Smooth muscle cell (in vitro differentiated cells): Measurements from ENCODE around the gene RAI2. TPM values are rescaled to one million over a fixed set of nuclear protein-coding genes. Genes with fewer than 3 reads are reported as not detected.

Source experiments
- DNase-seq: peaks from one replicate; lab custom pipeline; 2025; ENCODE audit not compliant: unreplicated experiment; lab: John Stamatoyannopoulos, UW
- H2AFZ ChIP-seq: fragments of 200-600 bp; sonication (generic); 2 replicates; pipeline ENCODE4 v1.6.0; 2016; ENCODE audit warnings: antibody characterized with exemption, low read depth, mild to moderate bottlenecking
- H3F3A ChIP-seq: fragments of 200-600 bp; sonication (generic); 2 replicates; pipeline ENCODE4 v1.6.0; 2017; ENCODE audit warnings: antibody characterized with exemption, low read depth
- H3K27ac ChIP-seq: fragments of 200-600 bp; sonication (generic); 2 replicates; pipeline ENCODE4 v1.5.1; 2016; ENCODE audit warnings: low read depth, mild to moderate bottlenecking
- H3K27me3 ChIP-seq: fragments of 200-600 bp; sonication (generic); 2 replicates; pipeline ENCODE4 v1.6.1; 2016; ENCODE audit warnings: low read depth, mild to moderate bottlenecking
- H3K36me3 ChIP-seq: fragments of 200-600 bp; sonication (generic); 2 replicates; pipeline ENCODE4 v1.5.1; 2016; ENCODE audit warnings: low read depth
- H3K4me1 ChIP-seq: fragments of 200-600 bp; sonication (generic); 2 replicates; pipeline ENCODE4 v1.5.1; 2016; ENCODE audit warnings: low read depth
- H3K4me2 ChIP-seq: fragments of 200-600 bp; sonication (generic); 2 replicates; pipeline ENCODE4 v1.6.0; 2016; ENCODE audit warnings: mild to moderate bottlenecking
- H3K4me3 ChIP-seq: fragments of 200-600 bp; sonication (generic); 2 replicates; pipeline ENCODE4 v1.5.1; 2016; ENCODE audit warnings: mild to moderate bottlenecking
- H3K79me2 ChIP-seq: fragments of 200-600 bp; sonication (generic); 2 replicates; pipeline ENCODE4 v1.6.0; 2016; ENCODE audit warnings: low read depth, mild to moderate bottlenecking
- H3K9ac ChIP-seq: fragments of 200-600 bp; sonication (generic); 2 replicates; pipeline ENCODE4 v1.6.0; 2016; ENCODE audit warnings: low read depth
- H3K9me3 ChIP-seq: fragments of 200-600 bp; sonication (generic); replicated peaks from 2 replicates; pipeline ENCODE4 v1.5.1; 2016; ENCODE audit warnings: low read depth
- H4K20me1 ChIP-seq: fragments of 200-600 bp; sonication (generic); 2 replicates; pipeline ENCODE4 v1.6.0; 2016; ENCODE audit warnings: low read depth
- CTCF ChIP-seq: fragments of 200-600 bp; sonication (generic); IDR thresholded peaks from 2 replicates; pipeline ENCODE4 v1.5.1; 2017; ENCODE audit warnings: borderline replicate concordance, mild to moderate bottlenecking, antibody characterized with exemption; ENCODE audit not compliant: insufficient read depth, poor library complexity, severe bottlenecking
- WGBS: methylation state at CpG from one replicate; pipeline ENCODE4 v1.1.7; 2016; ENCODE audit warnings: low lambda C conversion rate; 5-methylcytosine and 5-hydroxymethylcytosine counted together
- polyA plus RNA-seq: library from polyadenylated mRNA; unstranded; fragments of >200 nt; fragmentation: Nextera tagmentation; extraction: Ambion mirVana; gene quantifications from 2 replicates; pipeline ENCODE4 v1.2.1, GENCODE V29; 2016
- total RNA-seq: library from RNA; depleted of rRNA; stranded (reverse); fragments of >200 nt; gene quantifications from 2 replicates; pipeline ENCODE4 v1.2.3, GENCODE V29; 2014

RAI2 gene
- total and polyA plus RNA-seq, 2 experiments from 2014 or later, result 0.72 TPM; not detected in 1

GRCh38 chrX:17759990-17760389 lies 101.1 kb downstream of the RAI2 start:
- no peak overlapping the region for H3K4me3 ChIP-seq
- no peak overlapping the region for H2AFZ ChIP-seq
- H3K4me2 ChIP-seq, result no peak overlapping the region
- no peaks in the 10 kb centered on the region for H3K4me1 ChIP-seq
- TF ChIP-seq CTCF, result no peak
- H3K27ac ChIP-seq, result no peak overlapping the region
- 79% methylated on average over 1 of the region's 1 CpG for WGBS
- DNase-seq, result no peak
- no peaks in the 10 kb centered on the region for H3K9me3 ChIP-seq
- H3K9ac ChIP-seq, result no peak overlapping the region
- no peaks in the 10 kb centered on the region for H4K20me1 ChIP-seq
- no peaks in the 10 kb centered on the region for H3K36me3 ChIP-seq
- H3F3A ChIP-seq, result no peaks in the 10 kb centered on the region
- H3K79me2 ChIP-seq, result no peaks in the 10 kb centered on the region
- H3K27me3 ChIP-seq, result no peaks in the 10 kb centered on the region

GRCh38 chrX:17758382-17758781 lies 102.7 kb downstream of the RAI2 start:
- no peak overlapping the region for H3K27ac ChIP-seq
- no peak overlapping the region for H3K4me3 ChIP-seq
- WGBS, result 48% methylated on average over 2 of the region's 2 CpGs
- H3K27me3 ChIP-seq, result no peaks in the 10 kb centered on the region
- no peaks in the 10 kb centered on the region for H3F3A ChIP-seq
- no peak for TF ChIP-seq CTCF
- no peak overlapping the region for H3K9ac ChIP-seq
- no peak overlapping the region for H2AFZ ChIP-seq
- H3K4me1 ChIP-seq, result no peaks in the 10 kb centered on the region
- H3K9me3 ChIP-seq, result no peaks in the 10 kb centered on the region
- no peaks in the 10 kb centered on the region for H3K36me3 ChIP-seq
- no peak overlapping the region for H3K4me2 ChIP-seq
- H3K79me2 ChIP-seq, result no peaks in the 10 kb centered on the region
- H4K20me1 ChIP-seq, result no peaks in the 10 kb centered on the region
- DNase-seq, result no peak

- no peak overlapping the region for H3K9ac ChIP-seq
- no peak overlapping the region for H3K27ac ChIP-seq
- WGBS, result 68% methylated on average over 3 of the region's 3 CpGs
- H4K20me1 ChIP-seq, result no peaks in the 10 kb centered on the region
- no peaks in the 10 kb centered on the region for H3K4me1 ChIP-seq
- no peak overlapping the region for H2AFZ ChIP-seq
- no peak for TF ChIP-seq CTCF
- H3F3A ChIP-seq, result no peaks in the 10 kb centered on the region
- DNase-seq, result no peak
- H3K4me2 ChIP-seq, result no peak overlapping the region
- H3K36me3 ChIP-seq, result no peaks in the 10 kb centered on the region
- H3K9me3 ChIP-seq, result no peaks in the 10 kb centered on the region
- no peaks in the 10 kb centered on the region for H3K27me3 ChIP-seq
- H3K79me2 ChIP-seq, result no peaks in the 10 kb centered on the region
- H3K4me3 ChIP-seq, result no peak overlapping the region
Observed at GRCh38 chrX:17750436-17750835, 110.7 kb downstream of the RAI2 start.

Other genes starting within 250 kb of the RAI2 start
- gene SCML1, start 123.8 kb downstream of the RAI2 start, total RNA-seq, result 12.4 and 17.7 TPM in 2 replicates
- gene SCML1, start 123.8 kb downstream of the RAI2 start, polyA plus RNA-seq, result 9.8 and 10.8 TPM in 2 replicates